Measurements from ENCODE around the gene LCE1D.

DNA sequence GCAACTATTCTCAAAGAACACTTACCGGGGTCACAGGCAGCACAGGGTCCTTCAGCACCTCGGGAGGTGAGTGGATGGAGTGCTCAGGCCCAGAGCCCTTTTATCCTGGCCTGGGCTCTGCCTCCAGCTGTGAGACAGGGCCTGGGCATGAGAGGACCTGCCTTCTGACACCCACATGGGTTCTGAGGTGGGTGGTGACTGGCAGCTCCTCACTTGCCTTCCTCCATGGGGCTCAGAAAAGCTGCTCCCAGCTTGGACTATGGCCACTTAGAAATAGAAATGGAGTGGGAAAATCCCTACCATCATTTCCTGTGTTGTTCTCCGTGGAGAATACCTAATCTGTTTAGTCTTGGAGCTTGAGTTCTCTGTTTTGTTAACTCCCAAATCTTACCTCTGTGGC is 10.1 kb downstream of the LCE1D start, which contains the start of gene LCE1C:
- TF ChIP-seq SIN3A (IDR thresholded peaks at IDR 0.05; ENCODE audit: borderline replicate concordance, insufficient read depth, low read length): no peak
- TF ChIP-seq, protein P1, sequence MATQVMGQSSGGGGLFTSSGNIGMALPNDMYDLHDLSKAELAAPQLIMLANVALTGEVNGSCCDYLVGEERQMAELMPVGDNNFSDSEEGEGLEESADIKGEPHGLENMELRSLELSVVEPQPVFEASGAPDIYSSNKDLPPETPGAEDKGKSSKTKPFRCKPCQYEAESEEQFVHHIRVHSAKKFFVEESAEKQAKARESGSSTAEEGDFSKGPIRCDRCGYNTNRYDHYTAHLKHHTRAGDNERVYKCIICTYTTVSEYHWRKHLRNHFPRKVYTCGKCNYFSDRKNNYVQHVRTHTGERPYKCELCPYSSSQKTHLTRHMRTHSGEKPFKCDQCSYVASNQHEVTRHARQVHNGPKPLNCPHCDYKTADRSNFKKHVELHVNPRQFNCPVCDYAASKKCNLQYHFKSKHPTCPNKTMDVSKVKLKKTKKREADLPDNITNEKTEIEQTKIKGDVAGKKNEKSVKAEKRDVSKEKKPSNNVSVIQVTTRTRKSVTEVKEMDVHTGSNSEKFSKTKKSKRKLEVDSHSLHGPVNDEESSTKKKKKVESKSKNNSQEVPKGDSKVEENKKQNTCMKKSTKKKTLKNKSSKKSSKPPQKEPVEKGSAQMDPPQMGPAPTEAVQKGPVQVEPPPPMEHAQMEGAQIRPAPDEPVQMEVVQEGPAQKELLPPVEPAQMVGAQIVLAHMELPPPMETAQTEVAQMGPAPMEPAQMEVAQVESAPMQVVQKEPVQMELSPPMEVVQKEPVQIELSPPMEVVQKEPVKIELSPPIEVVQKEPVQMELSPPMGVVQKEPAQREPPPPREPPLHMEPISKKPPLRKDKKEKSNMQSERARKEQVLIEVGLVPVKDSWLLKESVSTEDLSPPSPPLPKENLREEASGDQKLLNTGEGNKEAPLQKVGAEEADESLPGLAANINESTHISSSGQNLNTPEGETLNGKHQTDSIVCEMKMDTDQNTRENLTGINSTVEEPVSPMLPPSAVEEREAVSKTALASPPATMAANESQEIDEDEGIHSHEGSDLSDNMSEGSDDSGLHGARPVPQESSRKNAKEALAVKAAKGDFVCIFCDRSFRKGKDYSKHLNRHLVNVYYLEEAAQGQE (IDR thresholded peaks at IDR 0.05; ENCODE audit: insufficient read depth in 1 of 2, low read depth in 2 of 2, low read length in 2 of 2): no peak
- TF ChIP-seq POLR2AphosphoS5 (IDR thresholded peaks at IDR 0.05; ENCODE audit: low read depth, low read length): no peak
- TF ChIP-seq TAF1 (IDR thresholded peaks at IDR 0.05; ENCODE audit: borderline replicate concordance, insufficient read depth, low read length): no peak

Data from PFSK-1 (cell line).